ENCODE results near the gene GSTT2B. TPM values are rescaled to one million over a fixed set of nuclear protein-coding genes. Genes with fewer than 3 reads are reported as not detected.
"Not testable (repeated sequence)": the region's sequence is repeated elsewhere in the genome, so short reads cannot be mapped to it uniquely, and the experiment has no call there.

Gene GSTT2B
- total RNA-seq, 1 donor from 2014 or later, result 6.0 TPM

- not testable (repeated sequence) for H3K4me3 Mint-ChIP-seq (ENCODE audit: unreplicated experiment); H3K27me3 Mint-ChIP-seq (ENCODE audit: unreplicated experiment); H3K36me3 Mint-ChIP-seq (ENCODE audit: low read depth, unreplicated experiment); H3K4me1 Mint-ChIP-seq (ENCODE audit: unreplicated experiment); H3K27ac Mint-ChIP-seq (ENCODE audit: unreplicated experiment); DNase-seq (ENCODE audit: low spot score); H3K9me3 Mint-ChIP-seq (ENCODE audit: unreplicated experiment)
These were observed 28.7 kb upstream of the GSTT2B start for GRCh38 chr22:23989583-23990244.

GRCh38 chr22:23986538-23987178 is 25.7 kb upstream of the GSTT2B start:
- H3K36me3 Mint-ChIP-seq (ENCODE audit: low read depth, unreplicated experiment); H3K9me3 Mint-ChIP-seq (ENCODE audit: unreplicated experiment); DNase-seq (ENCODE audit: low spot score); H3K4me3 Mint-ChIP-seq (ENCODE audit: unreplicated experiment); H3K27me3 Mint-ChIP-seq (ENCODE audit: unreplicated experiment); H3K4me1 Mint-ChIP-seq (ENCODE audit: unreplicated experiment): not testable (repeated sequence)
- peak overlapping the region; percentile 71 for H3K27ac Mint-ChIP-seq (ENCODE audit: unreplicated experiment)

GRCh38 chr22:23986089-23986488 is 25.1 kb upstream of the GSTT2B start:
- peak overlapping the region; percentile 71 for H3K27ac Mint-ChIP-seq (ENCODE audit: unreplicated experiment)
- H3K4me3 Mint-ChIP-seq (ENCODE audit: unreplicated experiment); H3K36me3 Mint-ChIP-seq (ENCODE audit: low read depth, unreplicated experiment); H3K4me1 Mint-ChIP-seq (ENCODE audit: unreplicated experiment); H3K9me3 Mint-ChIP-seq (ENCODE audit: unreplicated experiment); DNase-seq (ENCODE audit: low spot score); H3K27me3 Mint-ChIP-seq (ENCODE audit: unreplicated experiment): not testable (repeated sequence)

- no peak overlapping the region for H3K4me3 Mint-ChIP-seq (ENCODE audit: unreplicated experiment)
- H3K9me3 Mint-ChIP-seq (ENCODE audit: unreplicated experiment), result no peaks in the 10 kb centered on the region
- H3K36me3 Mint-ChIP-seq (ENCODE audit: low read depth, unreplicated experiment), result no peaks in the 10 kb centered on the region
- H3K27me3 Mint-ChIP-seq (ENCODE audit: unreplicated experiment), result no peaks in the 10 kb centered on the region
- TF ChIP-seq CTCF (IDR thresholded peaks at IDR 0.05; ENCODE audit: unreplicated experiment), result peak; percentile 28
- DNase-seq (ENCODE audit: low spot score), result no peak
- no peak overlapping the region for H3K27ac Mint-ChIP-seq (ENCODE audit: unreplicated experiment)
- no peaks in the 10 kb centered on the region for H3K4me1 Mint-ChIP-seq (ENCODE audit: unreplicated experiment)
These were observed 23.4 kb upstream of the GSTT2B start for GRCh38 chr22:23984430-23984829.

GRCh38 chr22:23980567-23980966 is 19.6 kb upstream of the GSTT2B start:
- not testable (repeated sequence) for H3K36me3 Mint-ChIP-seq (ENCODE audit: low read depth, unreplicated experiment); H3K4me1 Mint-ChIP-seq (ENCODE audit: unreplicated experiment); H3K27ac Mint-ChIP-seq (ENCODE audit: unreplicated experiment); H3K4me3 Mint-ChIP-seq (ENCODE audit: unreplicated experiment); H3K9me3 Mint-ChIP-seq (ENCODE audit: unreplicated experiment); DNase-seq (ENCODE audit: low spot score); H3K27me3 Mint-ChIP-seq (ENCODE audit: unreplicated experiment)

GRCh38 chr22:23979557-23980240 is 18.7 kb upstream of the GSTT2B start, which contains the start of gene GSTT2:
TSS of gene GSTT2 (plus strand) at chr22:23980134.
- H3K27me3 Mint-ChIP-seq (ENCODE audit: unreplicated experiment); H3K36me3 Mint-ChIP-seq (ENCODE audit: low read depth, unreplicated experiment); H3K4me1 Mint-ChIP-seq (ENCODE audit: unreplicated experiment); DNase-seq (ENCODE audit: low spot score); H3K4me3 Mint-ChIP-seq (ENCODE audit: unreplicated experiment); H3K27ac Mint-ChIP-seq (ENCODE audit: unreplicated experiment); H3K9me3 Mint-ChIP-seq (ENCODE audit: unreplicated experiment): not testable (repeated sequence)

GRCh38 chr22:23977304-23977703 is 16.3 kb upstream of the GSTT2B start:
- not testable (repeated sequence) for H3K4me1 Mint-ChIP-seq (ENCODE audit: unreplicated experiment); H3K27me3 Mint-ChIP-seq (ENCODE audit: unreplicated experiment); H3K4me3 Mint-ChIP-seq (ENCODE audit: unreplicated experiment); H3K36me3 Mint-ChIP-seq (ENCODE audit: low read depth, unreplicated experiment); H3K9me3 Mint-ChIP-seq (ENCODE audit: unreplicated experiment); H3K27ac Mint-ChIP-seq (ENCODE audit: unreplicated experiment); DNase-seq (ENCODE audit: low spot score)

GRCh38 chr22:23974836-23975352 is 13.9 kb upstream of the GSTT2B start:
- not testable (repeated sequence) for DNase-seq (ENCODE audit: low spot score); H3K4me1 Mint-ChIP-seq (ENCODE audit: unreplicated experiment); H3K4me3 Mint-ChIP-seq (ENCODE audit: unreplicated experiment); H3K27me3 Mint-ChIP-seq (ENCODE audit: unreplicated experiment); H3K9me3 Mint-ChIP-seq (ENCODE audit: unreplicated experiment); H3K27ac Mint-ChIP-seq (ENCODE audit: unreplicated experiment)
- peaks cover 12% of the 10 kb centered on the region for H3K36me3 Mint-ChIP-seq (ENCODE audit: low read depth, unreplicated experiment)

- H3K9me3 Mint-ChIP-seq (ENCODE audit: unreplicated experiment); DNase-seq (ENCODE audit: low spot score); H3K4me1 Mint-ChIP-seq (ENCODE audit: unreplicated experiment); H3K27ac Mint-ChIP-seq (ENCODE audit: unreplicated experiment); H3K4me3 Mint-ChIP-seq (ENCODE audit: unreplicated experiment); H3K27me3 Mint-ChIP-seq (ENCODE audit: unreplicated experiment): not testable (repeated sequence)
- peaks cover 15% of the 10 kb centered on the region for H3K36me3 Mint-ChIP-seq (ENCODE audit: low read depth, unreplicated experiment)
These were observed 13.3 kb upstream of the GSTT2B start, which contains the start of gene DDT for GRCh38 chr22:23974345-23974744. TSS of gene DDT (minus strand) at chr22:23974441. CDS start at chr22:23974414, 27 bp downstream.

- not testable (repeated sequence) for H3K27ac Mint-ChIP-seq (ENCODE audit: unreplicated experiment); H3K4me1 Mint-ChIP-seq (ENCODE audit: unreplicated experiment); DNase-seq (ENCODE audit: low spot score); H3K4me3 Mint-ChIP-seq (ENCODE audit: unreplicated experiment); H3K27me3 Mint-ChIP-seq (ENCODE audit: unreplicated experiment); H3K9me3 Mint-ChIP-seq (ENCODE audit: unreplicated experiment)
- H3K36me3 Mint-ChIP-seq (ENCODE audit: low read depth, unreplicated experiment), result peaks cover 15% of the 10 kb centered on the region
These were observed 10.9 kb upstream of the GSTT2B start for GRCh38 chr22:23971927-23972326.
